Measurements from ENCODE around the gene NHSL1.

NHSL1 gene

GRCh38 chr6:138403801-138404665 lies 95.3 kb downstream of the NHSL1 start, which contains the start of gene HEBP2:
Gene HEBP2 (plus strand): TSS chr6:138404223. CDS start chr6:138404496, 273 bp downstream.
- peak within 1 kb of the TSS; percentile 83 for H3K4me3 ChIP-seq (ENCODE audit: low read length)
- peak; percentile 50 for DNase-seq (ENCODE audit: low read depth)
- peak; percentile 48 for TF ChIP-seq CTCF (conservative IDR thresholded peaks at IDR 0.05; ENCODE audit: low read depth, low read length)

GRCh38 chr6:138403324-138403800 lies 95.9 kb downstream of the NHSL1 start:
- H3K4me3 ChIP-seq (ENCODE audit: low read length), result peak overlapping the region; percentile 83
- peak; percentile 40 for TF ChIP-seq CTCF (conservative IDR thresholded peaks at IDR 0.05; ENCODE audit: low read depth, low read length)
- DNase-seq (ENCODE audit: low read depth), result no peak

- no peak overlapping the region for H3K4me3 ChIP-seq (ENCODE audit: low read length)
- no peak for DNase-seq (ENCODE audit: low read depth)
- TF ChIP-seq CTCF (conservative IDR thresholded peaks at IDR 0.05; ENCODE audit: low read depth, low read length), result no peak
Measured at GRCh38 chr6:138402838-138403187, 96.5 kb downstream of the NHSL1 start.

GRCh38 chr6:138401960-138402837 lies 97.1 kb downstream of the NHSL1 start:
- DNase-seq (ENCODE audit: low read depth), result no peak
- no peak for TF ChIP-seq CTCF (conservative IDR thresholded peaks at IDR 0.05; ENCODE audit: low read depth, low read length)
- no peak overlapping the region for H3K4me3 ChIP-seq (ENCODE audit: low read length)

GRCh38 chr6:138400326-138400725 lies 99.0 kb downstream of the NHSL1 start:
- DNase-seq (ENCODE audit: low read depth), result no peak
- no peak overlapping the region for H3K4me3 ChIP-seq (ENCODE audit: low read length)
- no peak for TF ChIP-seq CTCF (conservative IDR thresholded peaks at IDR 0.05; ENCODE audit: low read depth, low read length)

GRCh38 chr6:138397128-138398122 lies 101.9 kb downstream of the NHSL1 start:
- no peak for DNase-seq (ENCODE audit: low read depth)
- H3K4me3 ChIP-seq (ENCODE audit: low read length), result no peak overlapping the region
- TF ChIP-seq CTCF (conservative IDR thresholded peaks at IDR 0.05; ENCODE audit: low read depth, low read length), result peak; percentile 6

All from retinal pigment epithelial cell (primary cell).